Left lobe of liver (tissue), 2 donors: Measurements from ENCODE around the gene VPS35L. TPM values are rescaled to one million over a fixed set of nuclear protein-coding genes. Genes with fewer than 3 reads are reported as not detected.
A peak's percentile ranks its signal among the peaks of the same experiment; 100 is the strongest.
"Not testable (repeated sequence)": the region's sequence is repeated elsewhere in the genome, so short reads cannot be mapped to it uniquely, and the experiment has no call there.

ENCODE experiments used
- ATAC-seq: fragments of 200-7000 bp; cut with Tn5 transposase; one replicate; pipeline ENCODE4 v1.9.1; 2020; ENCODE audit warnings: mild to moderate bottlenecking, moderate library complexity
- DNase-seq: peaks from one replicate; pipeline ENCODE4 v3.0.0-alpha.2; 2020; ENCODE audit warnings: low spot score
- total RNA-seq: library from RNA; stranded (reverse); gene quantifications from one replicate; pipeline ENCODE4 v1.2.1, GENCODE V29; 2021
- donor health status: DM: no; HTN: no; CAD: no; lungs with moderate emphysema.
- donor health status: DM: no; HTN: yes; CAD: no.

Gene VPS35L
- total RNA-seq, 1 donor from 2014 or later = 16.5 TPM

DNA sequence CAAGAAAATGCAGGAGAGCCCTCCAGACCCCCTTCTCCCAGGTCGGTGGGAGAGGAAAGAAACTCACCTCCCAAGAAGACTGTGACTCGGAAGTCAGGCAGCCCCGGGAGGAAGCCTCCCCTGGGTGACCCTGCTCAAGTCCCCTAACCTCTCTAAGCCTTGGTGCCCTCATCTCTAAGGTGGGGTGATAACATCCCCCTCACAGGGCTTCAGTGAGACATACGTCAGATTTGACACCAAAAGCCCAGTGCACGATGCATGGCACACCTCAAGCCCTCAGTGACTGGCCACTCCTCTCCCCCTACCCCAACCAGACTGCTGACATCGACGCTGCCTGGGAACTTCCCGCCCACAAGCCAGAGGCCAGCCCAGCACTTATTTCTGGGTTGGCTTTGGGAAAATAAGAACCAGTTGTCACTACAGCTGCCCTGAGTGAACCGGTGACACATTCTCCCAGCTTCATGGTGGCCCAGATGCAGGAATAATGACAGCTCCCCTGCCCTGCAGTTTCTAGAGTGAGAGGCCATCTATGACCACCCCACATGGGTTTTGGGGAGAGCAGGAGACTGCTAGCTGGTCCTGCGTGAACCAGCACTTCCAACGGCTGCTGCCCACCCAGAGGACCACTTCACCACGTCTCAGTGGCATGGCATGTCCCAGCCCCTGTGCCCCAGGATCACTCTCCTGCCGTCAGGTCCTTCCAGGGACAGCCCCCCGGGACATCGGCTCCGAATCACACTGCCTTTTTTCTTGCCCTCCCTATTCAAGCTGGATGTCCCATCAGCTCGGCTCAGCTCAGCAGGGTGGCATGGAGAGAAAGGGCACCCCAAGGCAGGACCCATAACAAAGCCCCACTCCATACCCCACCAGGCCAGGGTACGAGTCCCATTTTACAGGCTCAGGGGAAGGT is 153.0 kb downstream of the VPS35L start:
- ATAC-seq (no peak), DNase-seq (no peak)

DNA sequence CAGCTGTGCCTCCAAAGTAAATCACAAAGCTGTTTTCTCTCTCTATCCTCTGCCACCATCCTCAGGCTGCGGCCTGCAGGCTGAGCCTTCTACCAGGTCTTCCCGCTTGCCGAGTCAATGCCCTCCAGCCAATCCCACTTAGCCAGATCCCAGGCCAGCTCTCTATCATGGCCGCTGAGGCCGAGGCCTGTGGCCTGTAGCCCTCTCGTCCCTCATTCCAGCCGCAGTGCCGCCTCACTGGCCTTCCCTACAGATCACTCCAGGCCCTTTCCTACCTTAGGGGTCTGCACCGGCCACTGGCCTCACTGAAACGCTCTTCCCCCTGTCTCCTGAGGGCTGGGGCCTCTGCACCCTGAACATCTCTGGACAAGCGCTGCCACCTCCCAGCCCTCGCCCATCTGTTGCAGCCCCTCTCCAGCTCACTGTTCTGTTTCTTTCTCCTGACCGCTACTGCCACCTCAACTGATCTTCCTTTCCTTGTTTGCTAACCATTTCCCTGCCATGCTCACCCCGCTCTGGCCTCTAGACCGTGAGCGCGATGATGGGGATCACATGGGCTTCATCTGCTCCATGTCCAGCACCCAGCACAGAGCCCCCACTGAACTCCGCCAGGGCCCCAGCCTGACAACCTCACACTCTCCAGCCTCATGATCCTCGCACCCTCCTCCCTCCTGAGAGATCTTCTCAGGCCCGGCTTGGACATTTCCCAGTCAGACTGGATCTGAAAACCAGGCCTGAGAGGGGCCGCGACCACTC is 154.1 kb downstream of the VPS35L start:
- DNase-seq (no peak), ATAC-seq (no peak)

DNA sequence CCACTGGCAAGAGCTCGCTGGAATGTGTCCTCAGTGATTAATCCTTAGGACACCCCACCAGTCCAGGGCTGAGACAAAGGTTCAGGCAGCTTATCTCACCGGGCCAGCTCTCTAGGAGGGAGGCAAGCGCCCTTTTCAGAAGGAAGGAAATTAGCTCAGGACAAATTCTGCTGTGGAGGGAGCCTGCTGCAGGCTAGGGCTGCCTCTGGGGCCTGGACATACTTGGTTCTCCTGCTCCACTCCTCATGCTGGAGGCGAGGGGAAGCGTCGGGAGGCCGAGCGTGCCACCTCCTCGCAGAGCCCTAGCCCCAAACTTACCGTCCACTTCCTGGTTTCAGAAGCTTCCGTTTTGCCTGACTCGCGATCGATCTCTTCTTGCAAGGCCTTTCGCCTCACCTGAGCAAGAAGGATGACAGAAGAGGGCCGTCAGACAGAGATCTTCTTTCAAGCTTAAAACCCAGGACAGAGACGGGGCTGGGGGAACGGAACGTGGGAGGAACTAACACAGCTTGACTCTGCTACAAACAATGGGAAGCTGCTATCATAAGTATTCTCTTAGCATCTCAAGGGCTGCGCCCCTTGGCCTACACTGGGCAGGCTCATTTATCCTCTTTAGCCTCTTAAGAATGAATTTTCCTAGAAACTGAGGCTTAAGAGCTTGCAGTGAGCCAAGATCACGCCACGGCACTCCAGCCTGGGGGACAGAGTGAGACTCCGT is 154.8 kb downstream of the VPS35L start:
- DNase-seq (no peak), ATAC-seq (peak; percentile 23)

DNA sequence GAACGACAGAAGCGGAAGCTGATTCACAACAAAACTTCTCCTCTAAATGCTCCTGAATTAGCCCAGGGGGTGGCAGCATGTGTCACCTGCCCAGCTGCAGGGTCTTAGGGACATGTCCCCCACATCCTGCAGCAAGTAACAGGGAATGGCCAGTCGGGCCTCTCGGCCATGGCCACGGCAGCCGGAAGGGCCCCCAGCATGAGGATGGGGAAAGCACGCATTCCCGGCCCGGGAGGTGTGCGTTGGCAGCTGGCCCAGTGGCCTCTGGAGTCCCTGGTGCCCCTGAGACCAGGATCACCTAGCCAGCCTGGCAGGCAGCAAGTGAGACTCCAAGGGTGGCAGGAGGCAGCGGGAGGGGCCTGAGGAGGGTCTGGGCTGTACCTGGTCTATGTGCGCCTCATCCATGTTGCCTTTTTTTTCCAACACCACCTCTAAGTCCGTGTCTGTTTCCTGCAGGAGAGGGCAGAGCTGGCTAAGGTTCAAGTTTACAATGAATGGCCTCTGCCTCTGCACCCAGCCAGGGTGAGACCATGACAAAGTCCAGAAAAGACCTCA is 155.6 kb downstream of the VPS35L start:
- peak; percentile 22 for ATAC-seq

DNA sequence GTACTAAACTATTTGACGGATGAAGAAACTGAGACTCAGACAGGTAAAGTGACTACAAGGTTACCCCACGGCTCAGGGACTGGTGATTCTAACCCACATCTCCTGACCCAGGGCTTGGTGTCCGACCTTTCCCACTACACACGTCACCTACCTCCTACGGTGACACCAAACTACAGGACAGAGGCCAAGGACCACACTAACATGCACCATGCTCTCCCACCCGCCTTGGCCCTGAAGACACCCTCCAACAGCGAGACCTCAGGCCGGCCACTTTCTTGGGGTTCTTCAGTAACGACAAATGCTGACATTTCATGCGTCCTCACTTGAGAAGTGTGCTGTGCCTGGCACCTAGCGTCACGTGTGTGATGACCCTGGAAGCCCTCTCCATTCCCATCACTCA is 156.1 kb downstream of the VPS35L start:
- no peak for DNase-seq
- no peak for ATAC-seq

More for the DNA sequence above, 155.6 kb downstream of the VPS35L start:
- no peak for DNase-seq

DNA sequence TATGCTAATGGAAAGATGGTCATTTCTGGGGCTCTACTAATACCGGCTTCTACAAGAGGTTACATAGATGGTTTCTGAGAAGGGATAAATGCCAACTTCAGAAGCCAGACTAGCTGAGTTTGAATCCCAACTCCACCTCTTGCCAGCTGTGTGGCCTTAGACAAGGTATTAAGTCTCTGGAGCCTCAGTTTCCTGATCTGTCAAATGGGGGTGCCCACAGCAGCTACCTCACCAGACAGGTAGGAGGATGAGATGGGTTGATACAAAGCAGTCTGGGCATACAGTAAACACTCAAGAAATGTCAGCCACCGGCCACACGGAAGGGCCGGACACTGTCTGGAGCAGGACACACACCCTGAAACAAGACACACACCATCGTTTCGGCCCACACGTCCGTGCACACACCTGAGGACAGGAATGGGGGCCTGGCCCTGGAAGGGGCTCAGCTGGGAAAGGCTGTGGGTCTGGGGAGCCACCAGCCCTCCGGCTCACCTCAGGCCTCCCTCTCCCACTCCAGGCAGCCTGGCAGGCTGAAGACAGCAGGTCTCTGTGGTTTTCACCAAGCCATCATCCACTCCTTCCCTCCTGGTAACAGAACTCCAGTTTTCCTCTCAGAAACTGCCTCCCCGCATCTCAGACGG is 157.0 kb downstream of the VPS35L start:
- DNase-seq (no peak), ATAC-seq (no peak)

DNA sequence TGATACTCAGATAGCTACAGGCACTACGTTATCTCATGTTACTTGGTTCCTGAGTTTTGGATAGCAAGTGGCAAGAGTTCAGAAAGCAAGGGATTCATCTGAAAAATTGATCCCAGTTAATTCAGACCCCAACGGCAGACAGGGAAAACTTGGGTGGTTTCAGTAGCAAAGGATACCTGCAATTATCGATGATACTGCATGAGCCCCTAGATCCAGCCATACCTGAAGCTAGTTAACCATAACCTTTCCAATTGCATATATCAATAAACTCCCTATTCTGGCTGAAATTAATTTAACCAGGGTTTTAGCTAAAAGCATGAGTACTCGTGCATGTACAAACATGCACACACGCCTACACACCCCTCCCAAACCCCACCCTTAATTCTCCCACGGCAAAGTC is 158.2 kb downstream of the VPS35L start:
- ATAC-seq (no peak), DNase-seq (no peak)

DNA sequence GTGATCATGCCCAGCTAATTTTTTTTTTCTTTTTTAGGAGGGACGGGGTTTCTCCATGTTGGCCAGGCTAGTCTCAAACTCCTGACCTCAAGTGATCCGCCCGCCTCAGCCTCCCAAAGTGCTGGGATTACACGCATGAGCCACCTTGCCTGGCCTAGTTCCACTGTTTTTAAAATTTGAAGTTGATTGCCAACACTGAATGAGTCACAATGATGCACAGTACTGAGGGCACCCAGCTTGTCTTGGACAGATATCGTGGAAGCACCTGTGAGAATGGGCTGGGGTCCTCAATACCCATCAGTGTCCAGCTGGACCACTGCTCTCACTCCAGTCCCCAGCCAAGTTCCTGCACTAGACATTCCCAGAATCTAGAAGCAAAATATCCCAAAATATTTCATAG is 160.1 kb downstream of the VPS35L start:
- DNase-seq = no peak
- no peak for ATAC-seq

DNA sequence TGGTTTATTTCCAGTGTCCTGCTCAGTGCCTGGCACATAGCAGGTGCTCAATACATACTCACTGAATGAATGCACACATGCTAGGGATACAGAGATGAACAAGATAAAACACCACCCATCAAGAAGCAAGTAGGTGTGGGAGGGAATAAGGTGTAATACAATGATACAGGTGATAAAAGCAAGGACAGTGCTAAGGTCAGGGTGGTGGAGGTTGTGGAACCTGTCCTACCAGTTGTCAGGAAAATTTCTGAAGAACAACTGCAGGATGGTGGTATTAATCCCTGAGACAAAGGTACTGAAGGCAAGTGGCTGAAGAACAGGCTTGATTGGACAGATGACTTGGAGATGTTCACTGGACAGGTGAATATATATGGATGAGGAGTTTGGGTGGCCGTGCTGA is 160.7 kb downstream of the VPS35L start:
- DNase-seq (no peak), ATAC-seq (no peak)

DNA sequence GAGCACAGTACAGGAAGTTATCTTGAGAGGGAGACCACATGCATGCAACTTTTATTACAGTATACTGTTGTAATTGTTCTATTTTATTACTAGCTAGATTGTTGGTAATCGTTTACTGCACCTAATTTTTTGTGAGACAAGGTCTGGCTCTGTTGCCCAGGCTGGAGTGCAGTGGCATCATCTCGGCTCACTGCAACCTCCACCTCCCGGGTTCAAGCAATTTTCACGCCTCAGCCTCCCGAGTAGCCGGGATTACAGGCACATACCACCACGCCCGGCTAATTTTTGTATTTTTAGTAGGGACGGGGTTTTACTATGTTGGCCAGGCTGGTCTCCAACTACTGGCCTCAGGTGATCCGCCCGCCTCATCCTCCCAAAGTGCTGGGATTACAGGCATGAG is 161.2 kb downstream of the VPS35L start:
- ATAC-seq, DNase-seq: not testable (repeated sequence)

DNA sequence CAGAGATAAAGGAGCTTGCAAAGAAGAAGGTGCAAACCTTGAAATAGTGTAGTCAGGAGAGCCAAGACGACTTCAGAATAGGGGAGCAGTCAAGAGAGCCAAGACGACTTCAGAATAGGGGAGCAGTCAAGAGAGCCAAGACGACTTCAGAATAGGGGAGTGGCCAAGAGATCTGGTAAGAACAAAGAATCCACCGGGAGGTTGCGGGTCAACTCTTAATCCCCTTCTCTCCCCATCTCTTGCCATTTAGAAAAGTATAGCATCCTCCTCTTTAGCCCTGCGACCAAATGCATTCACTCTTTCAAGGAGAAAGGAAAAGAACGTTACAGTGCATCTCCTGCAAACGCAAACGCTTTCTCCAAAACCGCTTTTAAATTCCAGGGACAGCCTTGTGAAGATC is 161.8 kb downstream of the VPS35L start:
- ATAC-seq (no peak), DNase-seq (no peak)

DNA sequence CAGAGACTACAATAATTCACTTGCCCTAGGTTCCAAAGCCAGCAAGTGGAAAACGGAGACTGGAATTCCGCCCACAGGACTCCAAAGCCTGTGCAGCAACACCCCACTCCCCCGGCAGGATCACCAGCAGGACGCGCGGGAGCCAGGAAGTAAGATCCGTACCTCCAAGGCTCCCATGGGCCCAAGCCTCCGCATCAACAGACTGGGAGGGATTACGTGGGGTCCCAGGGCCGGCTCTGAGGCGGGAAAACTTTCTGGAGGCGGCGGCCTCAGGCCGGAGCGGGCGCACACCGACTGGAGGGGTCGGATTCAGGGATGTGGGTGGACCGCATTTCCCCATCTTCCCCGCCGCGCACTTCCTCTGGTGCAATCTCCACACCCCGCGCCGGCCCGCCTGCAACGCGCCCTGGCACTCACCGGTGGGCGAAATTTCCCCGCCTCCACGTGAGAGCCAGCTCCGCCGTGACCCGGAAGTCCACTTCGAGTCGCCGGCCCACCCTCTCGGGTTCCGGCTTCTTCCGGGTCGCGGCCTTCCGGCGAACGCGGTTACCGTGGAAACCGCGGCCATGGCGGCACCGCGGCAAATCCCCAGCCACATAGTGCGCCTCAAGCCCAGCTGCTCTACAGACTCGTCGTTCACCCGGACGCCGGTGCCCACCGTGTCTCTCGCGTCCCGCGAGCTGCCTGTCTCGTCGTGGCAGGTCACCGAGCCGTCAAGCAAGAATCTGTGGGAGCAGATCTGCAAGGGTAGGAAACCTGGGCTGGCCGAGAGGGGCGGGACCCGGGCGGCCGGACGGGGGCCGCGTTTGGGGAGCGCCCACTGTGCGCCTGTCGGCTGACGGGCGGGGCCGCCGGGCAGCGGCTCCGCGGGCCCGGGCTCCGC is 162.5 kb downstream of the VPS35L start, which contains the start of the genes IQCK and KNOP1:
Gene IQCK, plus strand, starts transcription at position 531 of the 883 bp plus-strand sequence. Its CDS starts 36 bp downstream, at position 567.
Gene KNOP1, minus strand, starts transcription at position 487 of the 883 bp plus-strand sequence. CDS start 3,192 bp downstream, outside the sequence.
- ATAC-seq = peak; percentile 98
- DNase-seq = peak; percentile 92

DNA sequence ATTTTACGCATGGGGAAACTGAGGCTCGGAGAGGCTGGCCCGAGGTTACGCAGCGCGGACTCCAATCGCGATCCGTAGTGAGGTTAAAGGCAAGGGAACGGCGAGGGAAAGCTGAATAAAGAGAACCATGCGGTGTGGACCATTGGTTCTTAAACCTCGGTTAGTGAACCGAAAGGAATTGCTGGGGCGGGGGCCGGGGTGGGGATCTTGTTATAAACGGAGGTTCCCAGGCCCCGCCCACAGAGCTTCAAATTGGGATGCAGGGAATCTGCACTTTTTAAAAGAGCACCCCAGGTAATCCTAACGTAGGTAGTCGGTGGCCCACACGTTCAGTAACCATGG is 163.1 kb downstream of the VPS35L start:
- no peak for ATAC-seq

DNA sequence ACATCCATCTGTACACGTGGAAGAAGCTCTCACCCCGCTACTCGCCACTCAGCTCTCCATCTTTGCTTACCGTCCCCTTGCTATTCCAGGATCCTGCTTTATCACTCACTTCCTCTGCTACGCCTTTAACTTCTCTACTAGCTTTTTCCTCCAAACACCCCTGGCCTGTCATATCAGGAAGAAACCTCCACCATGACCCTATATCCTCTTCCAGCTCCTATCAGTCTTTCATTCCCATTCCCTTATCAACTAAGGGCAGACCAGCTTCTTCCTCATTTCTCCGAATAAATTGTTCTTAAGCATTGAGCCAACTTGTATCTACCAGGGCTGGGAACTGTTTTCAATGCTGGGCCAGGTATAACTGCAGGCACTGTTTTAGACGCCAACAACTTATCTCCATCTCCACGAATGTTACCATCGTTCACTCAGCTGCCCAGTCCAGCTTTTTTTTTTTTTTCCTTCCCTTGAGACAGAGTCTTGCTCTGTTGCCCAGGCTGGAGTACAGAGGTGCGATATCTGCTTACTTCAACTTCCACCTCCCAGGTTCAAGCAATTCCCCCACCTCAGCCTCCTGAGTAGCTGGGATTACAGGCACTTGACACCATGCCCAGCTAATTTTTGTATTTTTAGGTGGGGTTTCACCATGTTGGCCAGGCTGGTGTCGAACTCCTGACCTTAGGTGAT is 166.9 kb downstream of the VPS35L start:
- no peak for DNase-seq
- ATAC-seq = no peak

More for the DNA sequence above, 163.1 kb downstream of the VPS35L start:
- DNase-seq = no peak

DNA sequence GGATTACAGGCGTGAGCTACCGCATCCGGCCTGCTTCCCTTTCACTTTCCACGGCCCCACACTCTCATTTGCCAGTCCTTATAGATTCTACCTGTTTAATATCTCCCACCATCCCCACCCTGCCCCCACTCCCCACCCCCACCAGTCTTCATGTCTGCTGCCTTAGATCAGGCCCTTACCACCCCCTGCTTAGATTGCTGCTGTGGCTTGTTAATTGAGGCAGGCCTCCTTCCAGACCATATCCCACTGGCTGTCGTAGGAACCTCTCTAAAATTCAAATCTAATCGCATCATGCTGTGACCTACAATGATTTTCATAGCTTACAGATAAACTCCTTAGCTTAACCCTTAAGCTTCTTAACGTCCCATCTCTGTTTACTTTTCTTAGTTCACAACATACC is 167.5 kb downstream of the VPS35L start:
- ATAC-seq (no peak), DNase-seq (no peak)

DNA sequence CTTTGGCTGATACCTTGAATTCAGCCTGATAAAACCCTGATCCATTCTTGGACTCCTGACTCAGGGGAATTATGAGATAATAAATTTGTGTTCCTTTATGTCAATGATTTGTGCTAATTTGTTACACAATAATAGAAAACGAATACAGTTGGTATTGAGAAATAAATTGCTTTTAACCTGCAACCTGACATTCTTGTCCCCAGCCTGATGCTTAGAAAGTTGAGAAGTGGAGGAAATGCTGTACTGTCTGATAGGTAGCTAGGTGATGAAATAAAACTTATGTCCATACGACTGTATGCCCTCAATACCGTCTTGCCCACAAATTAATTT is 173.1 kb downstream of the VPS35L start:
- no peak for ATAC-seq
- no peak for DNase-seq

DNA sequence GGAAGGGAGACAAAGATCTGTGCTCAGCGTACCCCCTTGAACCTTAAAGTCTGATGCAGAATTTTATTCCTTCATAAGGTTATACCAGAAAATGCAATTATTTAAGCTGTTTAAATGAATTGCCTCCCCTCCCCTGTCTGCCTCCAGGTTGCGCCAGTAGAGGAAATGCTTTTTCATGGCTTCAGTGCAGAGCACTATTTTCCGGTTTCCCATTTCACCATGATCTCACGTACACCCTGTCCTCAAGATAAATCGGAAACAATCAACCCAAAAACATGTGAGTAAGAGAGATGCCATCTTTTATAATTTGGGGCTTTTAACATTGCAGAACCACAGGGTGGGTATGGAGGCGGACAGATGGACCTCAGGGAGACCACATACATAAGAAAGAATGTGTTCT is 178.0 kb downstream of the VPS35L start:
- DNase-seq = no peak
- no peak for ATAC-seq

DNA sequence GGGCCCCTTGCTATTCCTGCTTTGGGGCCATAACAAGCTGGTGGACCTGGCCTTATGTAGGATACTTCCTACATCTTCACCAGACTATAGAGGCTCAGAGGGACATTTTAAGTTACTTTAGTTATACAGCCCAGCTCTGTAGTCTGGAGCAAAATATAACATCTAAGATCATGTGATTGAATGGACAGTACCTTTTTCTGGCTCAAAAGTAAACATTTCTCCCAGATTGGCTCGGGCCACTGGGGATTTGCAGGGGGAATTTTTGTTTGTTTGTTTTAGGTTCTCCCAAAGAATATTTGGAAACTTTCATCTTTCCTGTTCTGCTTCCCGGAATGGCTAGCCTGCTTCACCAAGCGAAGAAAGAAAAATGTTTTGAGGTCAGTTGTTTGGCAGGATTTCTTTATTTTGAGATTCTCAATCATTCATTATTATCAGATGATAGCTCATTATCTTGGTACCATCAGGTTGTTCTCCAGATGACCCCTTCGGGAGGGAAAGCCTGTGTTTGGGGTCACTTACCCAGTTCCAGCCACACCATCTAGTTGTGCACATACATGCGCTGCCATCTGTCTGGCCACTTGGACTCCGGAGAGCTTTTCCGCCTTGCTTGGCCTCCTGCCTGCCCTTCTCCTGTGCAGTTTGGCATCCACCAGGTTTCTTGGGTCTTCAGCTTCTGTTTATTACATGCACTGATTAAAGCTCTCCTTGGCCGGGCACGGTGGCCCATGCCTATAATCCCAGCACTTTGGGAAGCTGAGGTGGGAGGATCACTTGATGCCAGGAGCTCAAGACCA is 179.8 kb downstream of the VPS35L start:
- no peak for DNase-seq
- no peak for ATAC-seq
